Natural killer cell (primary cell): Measurements from ENCODE around the gene FLT3LG. TPM values are rescaled to one million over a fixed set of nuclear protein-coding genes. Genes with fewer than 3 reads are reported as not detected.

Experiments used
- ATAC-seq, 3 donors: fragments of 150-1000 bp in 2 of 3; fragments of 200-7000 bp in 1 of 3; cut with Tn5 transposase; 1 replicate in 1 of 3; 2 replicates in 2 of 3; pipeline ENCODE4 v1.10.0; 2021; ENCODE audit warnings: mild to moderate bottlenecking in 2 of 3, moderate library complexity in 2 of 3
- DNase-seq, 2 donors: peaks; one replicate each; pipeline versions ENCODE4 v3.0.0 to v3.0.0-alpha.2; 2013 to 2021; ENCODE audit warnings: mixed read lengths in 1 of 2
- H3K27ac ChIP-seq: one replicate; pipeline ENCODE4 v1.5.1; 2013; ENCODE audit warnings: mild to moderate bottlenecking, low read length
- H3K27me3 ChIP-seq: one replicate; pipeline ENCODE4 v1.6.1; 2013; ENCODE audit warnings: low read length; ENCODE audit not compliant: control insufficient read depth, insufficient read depth
- H3K36me3 ChIP-seq: one replicate; pipeline ENCODE4 v1.6.1; 2013; ENCODE audit warnings: low read length; ENCODE audit not compliant: control insufficient read depth, insufficient read depth
- H3K4me1 ChIP-seq: one replicate; pipeline ENCODE4 v1.6.1; 2013; ENCODE audit warnings: low read length; ENCODE audit not compliant: control insufficient read depth, insufficient read depth
- H3K4me3 ChIP-seq: one replicate; pipeline ENCODE4 v1.5.1; 2013; ENCODE audit warnings: low read length
- H3K9me3 ChIP-seq: one replicate; pipeline ENCODE4 v1.6.1; 2013; ENCODE audit warnings: low read length; ENCODE audit not compliant: control insufficient read depth, insufficient read depth
- H3K27ac Mint-ChIP-seq, 2 donors: one replicate each; pipeline ENCODE4 v1.8.0; 2022; ENCODE audit warnings: mild to moderate bottlenecking in 2 of 2, mixed read lengths in 2 of 2, moderate library complexity in 1 of 2
- H3K27me3 Mint-ChIP-seq, 2 donors: one replicate each; pipeline ENCODE4 v1.8.0; 2022; ENCODE audit warnings: low read depth in 2 of 2, mixed read lengths in 2 of 2
- H3K36me3 Mint-ChIP-seq: one replicate; pipeline ENCODE4 v1.8.0; 2022; ENCODE audit warnings: mixed read lengths
- H3K4me1 Mint-ChIP-seq, 2 donors: one replicate each; pipeline ENCODE4 v1.8.0; 2022; ENCODE audit warnings: mixed read lengths in 2 of 2
- H3K4me3 Mint-ChIP-seq: one replicate; pipeline ENCODE4 v1.8.0; 2022; ENCODE audit warnings: mild to moderate bottlenecking, moderate library complexity, mixed read lengths
- H3K9me3 Mint-ChIP-seq, 2 donors: one replicate each; pipeline ENCODE4 v1.8.0; 2022; ENCODE audit warnings: mixed read lengths in 2 of 2
- WGBS: methylation state at CpG from one replicate; pipeline ENCODE4 v1.1.7; 2013; ENCODE audit warnings: missing lambda C conversion rate; ENCODE audit not compliant: insufficient coverage; 5-methylcytosine and 5-hydroxymethylcytosine counted together
- intact Hi-C: fragments of 100-400 bp; cut with micrococcal nuclease; formaldehyde crosslinking; loops from one replicate; pipeline ENCODE4 v1.14.2; 2022
- total RNA-seq, 4 donors: library from RNA; stranded (reverse); fragments of 120-200 nt in 1 of 4; gene quantifications; one replicate each; pipeline versions ENCODE4 v1.2.3 to v1.2.4, GENCODE V29; 2013 to 2022
- TF ChIP-seq, protein P1 (sequence below): fragments of 200-600 bp; IDR thresholded peaks from one replicate; pipeline ENCODE4 v1.8.0; 2022; ENCODE audit warnings: antibody characterized with exemption

The FLT3LG gene
- total RNA-seq, 3 donors from 2014 or later (not counting 1 experiment from before 2014, with no cell fraction given), result 44.7 to 65.7 (median 64.8) TPM

DNA sequence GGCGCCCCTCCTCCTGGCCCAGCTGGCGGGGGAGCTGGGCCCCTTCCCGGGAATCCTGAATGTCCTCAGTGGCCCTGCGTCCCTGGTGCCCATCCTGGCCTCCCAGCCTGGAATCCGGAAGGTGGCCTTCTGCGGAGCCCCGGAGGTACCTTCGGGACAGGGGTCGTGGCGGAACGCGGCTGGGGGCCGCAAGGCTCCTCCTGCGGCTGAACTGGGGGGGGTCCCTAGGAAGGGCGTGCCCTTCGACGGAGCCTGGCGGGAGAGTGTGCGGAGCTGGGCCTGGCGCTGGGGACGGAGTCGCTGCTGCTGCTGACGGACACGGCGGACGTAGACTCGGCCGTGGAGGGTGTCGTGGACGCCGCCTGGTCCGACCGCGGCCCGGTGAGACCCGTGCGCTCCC, 12.4 kb upstream of the FLT3LG start:
- no peak for ATAC-seq
- Mint-ChIP-seq H3K4me3 (no peak overlapping the region), H3K27ac (no peak overlapping the region)

DNA sequence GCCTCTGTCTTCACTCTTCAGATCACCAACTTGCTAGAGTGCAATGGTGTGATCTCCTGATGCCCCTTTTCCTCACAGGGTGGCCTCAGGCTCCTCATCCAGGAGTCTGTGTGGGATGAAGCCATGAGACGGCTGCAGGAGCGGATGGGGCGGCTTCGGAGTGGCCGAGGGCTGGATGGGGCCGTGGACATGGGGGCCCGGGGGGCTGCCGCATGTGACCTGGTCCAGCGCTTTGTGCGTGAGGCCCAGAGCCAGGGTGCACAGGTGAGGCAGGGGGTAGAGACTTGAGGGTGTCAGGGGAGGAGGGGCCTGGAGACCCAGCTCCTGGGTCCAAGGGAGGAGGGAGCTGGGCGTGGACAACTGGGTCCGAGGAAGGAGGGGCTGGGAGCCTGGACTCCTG, 11.5 kb upstream of the FLT3LG start:
- 88% methylated on average over 12 of the region's 12 CpGs for WGBS
- intact Hi-C loops, result no loop called here
- no peak overlapping the region for H3K27ac Mint-ChIP-seq
- H3K9me3 Mint-ChIP-seq, result no peaks in the 10 kb centered on the region
- no peak overlapping the region for H3K4me3 Mint-ChIP-seq
- no peak for ATAC-seq
- no peaks in the 10 kb centered on the region for H3K27me3 Mint-ChIP-seq
- TF ChIP-seq, protein P1, sequence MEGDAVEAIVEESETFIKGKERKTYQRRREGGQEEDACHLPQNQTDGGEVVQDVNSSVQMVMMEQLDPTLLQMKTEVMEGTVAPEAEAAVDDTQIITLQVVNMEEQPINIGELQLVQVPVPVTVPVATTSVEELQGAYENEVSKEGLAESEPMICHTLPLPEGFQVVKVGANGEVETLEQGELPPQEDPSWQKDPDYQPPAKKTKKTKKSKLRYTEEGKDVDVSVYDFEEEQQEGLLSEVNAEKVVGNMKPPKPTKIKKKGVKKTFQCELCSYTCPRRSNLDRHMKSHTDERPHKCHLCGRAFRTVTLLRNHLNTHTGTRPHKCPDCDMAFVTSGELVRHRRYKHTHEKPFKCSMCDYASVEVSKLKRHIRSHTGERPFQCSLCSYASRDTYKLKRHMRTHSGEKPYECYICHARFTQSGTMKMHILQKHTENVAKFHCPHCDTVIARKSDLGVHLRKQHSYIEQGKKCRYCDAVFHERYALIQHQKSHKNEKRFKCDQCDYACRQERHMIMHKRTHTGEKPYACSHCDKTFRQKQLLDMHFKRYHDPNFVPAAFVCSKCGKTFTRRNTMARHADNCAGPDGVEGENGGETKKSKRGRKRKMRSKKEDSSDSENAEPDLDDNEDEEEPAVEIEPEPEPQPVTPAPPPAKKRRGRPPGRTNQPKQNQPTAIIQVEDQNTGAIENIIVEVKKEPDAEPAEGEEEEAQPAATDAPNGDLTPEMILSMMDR, result no peak
- no peaks in the 10 kb centered on the region for H3K36me3 Mint-ChIP-seq
- H3K4me1 ChIP-seq, result peaks cover 15% of the 10 kb centered on the region
- no peak overlapping the region for H3K4me3 ChIP-seq
- H3K4me1 Mint-ChIP-seq, result no peaks in the 10 kb centered on the region
- no peaks in the 10 kb centered on the region for H3K27me3 ChIP-seq
- H3K9me3 ChIP-seq, result no peaks in the 10 kb centered on the region
- peaks cover 38% of the 10 kb centered on the region for H3K36me3 ChIP-seq
- no peak for DNase-seq
- no peak overlapping the region for H3K27ac ChIP-seq

More for the DNA sequence above, 12.4 kb upstream of the FLT3LG start:
- TF ChIP-seq, protein P1, result no peak
- H3K36me3 Mint-ChIP-seq, result no peaks in the 10 kb centered on the region
- H3K36me3 ChIP-seq, result peaks cover 38% of the 10 kb centered on the region
- H3K4me1 Mint-ChIP-seq, result peaks cover 0 to 6% of the 10 kb centered on the region in 2 donors
- no peak overlapping the region for H3K27ac ChIP-seq
- no peak for DNase-seq
- peaks cover 15% of the 10 kb centered on the region for H3K4me1 ChIP-seq
- no peaks in the 10 kb centered on the region for H3K27me3 ChIP-seq
- WGBS, result 98% methylated on average over 37 of the region's 37 CpGs
- no peaks in the 10 kb centered on the region for H3K27me3 Mint-ChIP-seq
- intact Hi-C loops, result no loop called here
- no peaks in the 10 kb centered on the region for H3K9me3 ChIP-seq
- no peaks in the 10 kb centered on the region for H3K9me3 Mint-ChIP-seq
- H3K4me3 ChIP-seq, result no peak overlapping the region

DNA sequence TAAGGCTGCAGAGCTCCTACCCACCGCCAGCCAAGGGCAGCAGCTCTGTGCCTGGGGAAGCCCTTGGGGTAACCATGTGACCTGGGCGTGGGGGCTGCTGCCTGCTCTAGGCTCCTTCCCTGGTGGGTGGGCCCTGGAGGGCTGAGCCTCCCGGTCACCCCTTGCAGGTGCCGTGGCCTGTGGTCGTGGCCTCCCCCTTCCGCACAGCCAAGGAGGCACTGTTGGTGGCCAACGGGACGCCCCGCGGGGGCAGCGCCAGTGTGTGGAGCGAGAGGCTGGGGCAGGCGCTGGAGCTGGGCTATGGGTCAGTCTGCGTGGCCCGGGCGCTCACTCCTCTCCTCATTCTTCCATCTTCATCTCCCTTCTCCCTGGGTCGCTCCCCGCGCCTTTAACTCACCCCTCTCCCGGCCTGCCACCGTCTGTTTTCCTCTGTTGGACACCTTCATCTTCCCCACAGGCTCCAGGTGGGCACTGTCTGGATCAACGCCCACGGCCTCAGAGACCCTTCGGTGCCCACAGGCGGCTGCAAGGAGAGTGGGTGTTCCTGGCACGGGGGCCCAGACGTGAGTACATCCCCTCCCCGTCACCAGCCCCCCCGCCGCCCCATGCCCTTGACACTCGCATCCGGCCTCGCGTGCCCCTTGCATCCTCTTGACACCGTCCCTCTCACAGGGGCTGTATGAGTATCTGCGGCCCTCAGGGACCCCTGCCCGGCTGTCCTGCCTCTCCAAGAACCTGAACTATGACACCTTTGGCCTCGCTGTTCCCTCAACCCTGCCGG, 9.9 kb upstream of the FLT3LG start:
- H3K27ac Mint-ChIP-seq, result no peak overlapping the region
- peaks cover 8 to 9% of the 10 kb centered on the region in 2 donors for H3K4me1 Mint-ChIP-seq
- no peaks in the 10 kb centered on the region for H3K9me3 Mint-ChIP-seq
- Histone ChIP-seq H3K36me3 (peaks cover 32% of the 10 kb centered on the region), H3K9me3 (no peaks in the 10 kb centered on the region), H3K4me1 (peaks cover 16% of the 10 kb centered on the region), H3K27me3 (no peaks in the 10 kb centered on the region), H3K4me3 (no peak overlapping the region), H3K27ac (no peak overlapping the region)
- no peaks in the 10 kb centered on the region for H3K36me3 Mint-ChIP-seq
- 95% methylated on average over 39 of the region's 39 CpGs for WGBS
- DNase-seq (no peak), ATAC-seq (no peak)
- intact Hi-C loops, result no loop called here
- TF ChIP-seq, protein P1, result no peak
- H3K4me3 Mint-ChIP-seq, result no peak overlapping the region
- H3K27me3 Mint-ChIP-seq, result no peaks in the 10 kb centered on the region
